Measurements from ENCODE around the gene G6PC3. TPM values are rescaled to one million over a fixed set of nuclear protein-coding genes. Genes with fewer than 3 reads are reported as not detected.

The G6PC3 gene
- total and polyA plus RNA-seq, 4 donors: 6.7 to 15.1 (median 8.3) TPM

DNA sequence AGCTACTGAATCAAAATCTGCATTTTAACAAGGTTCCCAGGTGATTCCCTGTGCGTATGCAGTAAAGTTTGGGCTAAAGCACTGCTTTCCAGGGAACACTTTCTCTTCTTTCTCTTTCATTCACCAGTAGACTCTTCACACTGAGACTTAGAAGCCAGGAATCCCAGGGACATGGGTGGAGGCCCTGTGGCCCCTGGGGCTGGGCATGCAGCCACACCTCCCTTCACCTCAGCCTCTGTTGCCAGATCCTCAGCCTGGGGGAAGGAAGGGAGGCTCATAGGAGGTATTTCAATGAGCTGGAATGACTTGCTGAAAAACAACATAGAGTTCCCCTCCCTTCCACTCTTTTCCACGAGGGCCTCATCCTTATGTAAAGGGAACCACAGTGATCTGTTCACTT is 1.2 kb downstream of the G6PC3 start:
- Histone ChIP-seq H3K27me3 (ENCODE audit: control insufficient read depth in 4 of 4, insufficient read depth in 4 of 4, low read length in 3 of 4) (no peaks in the 10 kb centered on the region), H3K4me1 (ENCODE audit: control insufficient read depth in 4 of 4, insufficient read depth in 4 of 4, low read length in 3 of 4) (peaks cover 8 to 40% (median 31%) of the 10 kb centered on the region in 4 donors), H3K27ac (ENCODE audit: low read depth in 1 of 2, low read length in 2 of 2) (peak overlapping the region in 1 of 2 donors; percentile 86), H3K9me3 (ENCODE audit: control insufficient read depth in 4 of 4, low read length in 3 of 4) (no peaks in the 10 kb centered on the region), H3K36me3 (ENCODE audit: control insufficient read depth in 4 of 4, insufficient read depth in 3 of 4, low read depth in 1 of 4, low read length in 3 of 4) (peaks cover 0 to 10% (median 3%) of the 10 kb centered on the region in 4 donors), H3K9ac (ENCODE audit: low read depth in 1 of 2, low read length in 2 of 2) (peak overlapping the region in 1 of 2 donors; percentile 6), H3K4me3 (ENCODE audit: low read depth in 1 of 3, low read length in 3 of 3) (peak overlapping the region; percentile 66 to 85 (median 83))
- DNase-seq (ENCODE audit: low spot score): no peak
- 67% methylated on average over 2 of the region's 2 CpGs for WGBS
- TF ChIP-seq HNF4G (IDR thresholded peaks at IDR 0.05) (no peak), JUND (IDR thresholded peaks at IDR 0.05) (no peak), TAF1 (conservative IDR thresholded peaks at IDR 0.05) (no peak), YY1 (IDR thresholded peaks at IDR 0.05) (no peak), REST (IDR thresholded peaks at IDR 0.05) (no peak)

GRCh38 chr17:44074231-44074910 is 3.8 kb downstream of the G6PC3 start:
- Histone ChIP-seq H3K4me1 (ENCODE audit: control insufficient read depth in 4 of 4, insufficient read depth in 4 of 4, low read length in 3 of 4) (peaks cover 8 to 46% (median 35%) of the 10 kb centered on the region in 4 donors), H3K36me3 (ENCODE audit: control insufficient read depth in 4 of 4, insufficient read depth in 3 of 4, low read depth in 1 of 4, low read length in 3 of 4) (peaks cover 0 to 19% (median 6%) of the 10 kb centered on the region in 4 donors)

More at GRCh38 chr17:44074231-44074910, 3.8 kb downstream of the G6PC3 start:
- TF ChIP-seq RAD21 (IDR thresholded peaks at IDR 0.05) (no peak), ATF3 (IDR thresholded peaks at IDR 0.05) (no peak), FOXA2 (IDR thresholded peaks at IDR 0.05) (no peak), RXRA (IDR thresholded peaks at IDR 0.05) (no peak), JUND (IDR thresholded peaks at IDR 0.05) (no peak), HNF4A (conservative IDR thresholded peaks at IDR 0.05) (no peak), TAF1 (conservative IDR thresholded peaks at IDR 0.05) (no peak), YY1 (IDR thresholded peaks at IDR 0.05) (no peak), ZBTB33 (IDR thresholded peaks at IDR 0.05) (no peak), FOXA1 (IDR thresholded peaks at IDR 0.05) (no peak), HNF4G (IDR thresholded peaks at IDR 0.05) (no peak), NR2F2 (IDR thresholded peaks at IDR 0.05) (no peak), SP1 (IDR thresholded peaks at IDR 0.05) (no peak)
- TF ChIP-seq, protein P1, sequence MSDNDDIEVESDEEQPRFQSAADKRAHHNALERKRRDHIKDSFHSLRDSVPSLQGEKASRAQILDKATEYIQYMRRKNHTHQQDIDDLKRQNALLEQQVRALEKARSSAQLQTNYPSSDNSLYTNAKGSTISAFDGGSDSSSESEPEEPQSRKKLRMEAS (IDR thresholded peaks at IDR 0.05): no peak
- Histone ChIP-seq H3K4me3 (ENCODE audit: low read depth in 1 of 3, low read length in 3 of 3) (no peak overlapping the region), H3K9me3 (ENCODE audit: control insufficient read depth in 4 of 4, low read length in 3 of 4) (no peaks in the 10 kb centered on the region), H3K27me3 (ENCODE audit: control insufficient read depth in 4 of 4, insufficient read depth in 4 of 4, low read length in 3 of 4) (no peaks in the 10 kb centered on the region), H3K27ac (ENCODE audit: low read depth in 1 of 2, low read length in 2 of 2) (no peak overlapping the region), H3K9ac (ENCODE audit: low read depth in 1 of 2, low read length in 2 of 2) (no peak overlapping the region)
- no peak for DNase-seq (ENCODE audit: low spot score)
- 90% methylated on average over 9 of the region's 9 CpGs for WGBS

Measured in liver (tissue), 9 donors.